HFFc6 (cell line): Measurements from ENCODE around the gene DGKE. TPM values are rescaled to one million over a fixed set of nuclear protein-coding genes. Genes with fewer than 3 reads are reported as not detected.

Experiments
- DNase-seq: peaks from one replicate; pipeline ENCODE4 v3.0.0-alpha.2; 2018
- H3K27ac Mint-ChIP-seq: 2 replicates; pipeline ENCODE4 v1.8.0; 2020; ENCODE audit warnings: mild to moderate bottlenecking, mixed read lengths
- H3K27me3 Mint-ChIP-seq: 2 replicates; pipeline ENCODE4 v1.8.0; 2021; ENCODE audit warnings: mild to moderate bottlenecking, moderate library complexity, mixed read lengths; ENCODE audit not compliant: insufficient read depth
- H3K36me3 Mint-ChIP-seq: 2 replicates; pipeline ENCODE4 v1.8.0; 2021; ENCODE audit warnings: low read depth, mixed read lengths
- H3K4me1 Mint-ChIP-seq: 2 replicates; pipeline ENCODE4 v1.8.0; 2020; ENCODE audit warnings: low read depth, mixed read lengths
- H3K4me3 Mint-ChIP-seq: 2 replicates; pipeline ENCODE4 v1.8.0; 2020; ENCODE audit warnings: mild to moderate bottlenecking, moderate library complexity, mixed read lengths
- H3K9me3 Mint-ChIP-seq: 2 replicates; pipeline ENCODE4 v1.8.0; 2020; ENCODE audit warnings: mild to moderate bottlenecking, mixed read lengths
- total RNA-seq, 6 experiments: library from RNA; stranded (reverse); fragmentation: NEBNext Ultra II Directional; extraction: Animal tissue kit (Norgen Biotek cat#: 25700); gene quantifications; 2 replicates in 1 of 6; 3 replicates in 5 of 6; pipeline ENCODE4 v1.2.3, GENCODE V29; 2021
- TF ChIP-seq, protein P1 (sequence below): fragments of 200-600 bp; sonication (generic); IDR thresholded peaks from 2 replicates; pipeline ENCODE4 v1.5.0; 2021; ENCODE audit warnings: antibody characterized with exemption, mild to moderate bottlenecking

The DGKE gene
- total RNA-seq, 6 experiments from 2014 or later: 5.9 to 9.3 (median 7.6) TPM

DNA sequence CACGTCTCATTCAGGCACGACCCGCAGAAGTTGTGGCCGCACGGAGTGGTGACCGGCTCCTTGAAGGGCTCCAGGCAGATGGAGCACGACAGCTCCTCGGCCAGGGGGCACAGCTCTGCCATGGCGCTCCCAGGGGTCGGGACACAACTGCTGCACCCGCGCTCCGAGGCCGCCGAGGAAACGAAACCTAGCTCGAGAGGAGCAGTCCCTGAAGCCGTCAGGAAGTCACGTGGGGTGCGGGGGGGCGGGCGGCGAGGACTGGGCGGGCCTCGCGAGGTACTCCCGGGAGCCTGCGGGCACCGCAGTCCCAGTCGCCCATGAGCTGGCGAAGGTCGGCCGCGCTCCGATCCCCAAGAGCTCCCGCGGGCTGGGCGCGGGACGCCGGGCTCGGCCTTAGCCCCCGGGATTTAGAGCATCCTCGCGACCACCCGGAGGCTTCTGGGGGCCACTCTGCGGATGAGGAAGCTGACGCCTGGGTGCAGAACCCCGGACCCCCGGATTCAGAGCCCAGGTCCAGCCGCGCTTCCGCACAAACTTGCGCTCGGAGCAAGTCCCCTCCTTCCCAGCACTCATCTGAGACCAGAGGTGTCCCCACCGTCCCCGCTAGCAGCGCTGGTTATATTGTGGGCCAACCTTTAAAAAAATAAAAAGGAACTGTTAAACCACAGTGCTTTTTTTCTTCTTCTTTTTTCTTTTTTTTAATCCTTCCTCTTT is 80.1 kb downstream of the DGKE start, which contains the start of gene TRIM25:
Gene TRIM25, minus strand, starts transcription at position 183 of the 714 bp plus-strand sequence. Its CDS starts 61 bp downstream, at position 122.
- peaks cover 21% of the 10 kb centered on the region for H3K36me3 Mint-ChIP-seq
- peaks cover 3% of the 10 kb centered on the region for H3K27me3 Mint-ChIP-seq
- TF ChIP-seq, protein P1, sequence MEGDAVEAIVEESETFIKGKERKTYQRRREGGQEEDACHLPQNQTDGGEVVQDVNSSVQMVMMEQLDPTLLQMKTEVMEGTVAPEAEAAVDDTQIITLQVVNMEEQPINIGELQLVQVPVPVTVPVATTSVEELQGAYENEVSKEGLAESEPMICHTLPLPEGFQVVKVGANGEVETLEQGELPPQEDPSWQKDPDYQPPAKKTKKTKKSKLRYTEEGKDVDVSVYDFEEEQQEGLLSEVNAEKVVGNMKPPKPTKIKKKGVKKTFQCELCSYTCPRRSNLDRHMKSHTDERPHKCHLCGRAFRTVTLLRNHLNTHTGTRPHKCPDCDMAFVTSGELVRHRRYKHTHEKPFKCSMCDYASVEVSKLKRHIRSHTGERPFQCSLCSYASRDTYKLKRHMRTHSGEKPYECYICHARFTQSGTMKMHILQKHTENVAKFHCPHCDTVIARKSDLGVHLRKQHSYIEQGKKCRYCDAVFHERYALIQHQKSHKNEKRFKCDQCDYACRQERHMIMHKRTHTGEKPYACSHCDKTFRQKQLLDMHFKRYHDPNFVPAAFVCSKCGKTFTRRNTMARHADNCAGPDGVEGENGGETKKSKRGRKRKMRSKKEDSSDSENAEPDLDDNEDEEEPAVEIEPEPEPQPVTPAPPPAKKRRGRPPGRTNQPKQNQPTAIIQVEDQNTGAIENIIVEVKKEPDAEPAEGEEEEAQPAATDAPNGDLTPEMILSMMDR: no peak
- H3K27ac Mint-ChIP-seq: peak within 1 kb of the TSS; percentile 91
- peak; percentile 75 for DNase-seq
- peaks cover 53% of the 10 kb centered on the region for H3K4me1 Mint-ChIP-seq
- peaks cover 8% of the 10 kb centered on the region for H3K9me3 Mint-ChIP-seq
- H3K4me3 Mint-ChIP-seq: peak within 1 kb of the TSS; percentile 95

DNA sequence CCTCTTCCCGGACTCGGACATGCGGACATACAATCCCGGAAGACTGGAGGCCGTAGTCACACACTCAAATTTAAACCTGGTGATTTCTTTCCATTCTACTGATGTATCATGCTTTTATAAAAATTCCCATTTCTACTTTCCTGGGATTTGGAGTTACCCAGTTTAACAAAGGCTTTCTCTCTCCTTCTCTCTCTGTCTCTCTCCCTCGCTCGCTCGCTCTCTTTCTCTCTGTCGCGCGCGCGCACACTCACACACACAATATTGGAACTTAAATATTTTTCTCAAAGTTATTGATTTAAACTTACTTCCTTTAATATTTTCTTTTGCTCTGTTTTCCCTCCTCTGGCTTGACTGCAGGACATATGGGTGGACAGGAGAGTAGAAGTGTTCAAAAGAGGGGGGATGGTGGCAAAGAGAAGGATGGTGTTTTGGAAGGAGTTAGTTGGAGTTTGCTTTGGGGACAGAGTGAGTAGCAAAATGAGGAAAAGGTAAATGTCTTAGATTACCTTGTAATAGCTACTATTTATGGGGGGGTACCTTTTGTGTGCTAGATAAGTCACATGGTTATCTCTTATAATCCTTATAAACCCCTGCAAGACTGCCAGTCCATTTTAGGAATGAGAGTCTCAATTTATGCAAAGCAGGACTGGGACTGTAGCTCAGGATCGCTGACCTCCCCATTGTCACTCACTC is 80.8 kb downstream of the DGKE start:
- Mint-ChIP-seq H3K36me3 (peaks cover 21% of the 10 kb centered on the region), H3K9me3 (peaks cover 8% of the 10 kb centered on the region), H3K4me1 (peaks cover 51% of the 10 kb centered on the region), H3K27me3 (peaks cover 3% of the 10 kb centered on the region), H3K27ac (peak overlapping the region; percentile 91), H3K4me3 (peak overlapping the region; percentile 95)
- no peak for DNase-seq
- TF ChIP-seq, protein P1: no peak

DNA sequence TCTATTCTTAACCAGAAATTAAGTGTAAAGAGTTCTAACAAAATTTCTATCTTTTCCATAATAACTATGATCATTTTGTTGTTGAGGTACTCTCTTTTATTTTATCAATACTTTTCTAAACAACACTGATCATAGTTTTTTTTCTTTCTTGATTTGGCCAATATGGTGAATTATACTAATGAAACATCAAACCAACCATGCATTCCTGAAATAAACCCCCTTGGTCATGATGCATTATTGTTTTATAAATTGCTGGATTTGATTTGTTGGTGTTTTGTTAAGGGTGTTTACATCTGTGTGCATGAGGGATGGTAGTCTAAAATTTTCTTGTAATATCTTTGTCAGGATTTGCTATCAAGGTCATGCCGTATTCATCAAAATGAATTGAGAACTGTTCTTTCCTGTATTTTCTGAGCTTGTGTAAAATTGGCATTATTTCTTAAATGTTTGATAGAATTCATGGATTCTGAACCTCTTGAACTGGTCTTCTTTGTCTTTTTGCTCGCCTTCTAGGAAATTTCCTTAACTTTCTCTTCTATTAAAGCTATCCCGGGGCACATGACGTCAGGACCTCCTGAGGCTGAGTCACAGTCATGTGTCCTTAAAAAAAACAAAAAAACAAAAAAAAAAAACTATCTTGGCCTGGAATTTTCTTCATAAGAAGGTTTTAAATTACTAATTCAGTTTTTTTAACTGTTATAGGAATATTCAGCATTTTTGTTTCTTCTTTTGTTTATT is 83.8 kb downstream of the DGKE start:
- Mint-ChIP-seq H3K9me3 (peaks cover 8% of the 10 kb centered on the region), H3K4me1 (peaks cover 30% of the 10 kb centered on the region), H3K27ac (peak overlapping the region; percentile 63; the same call in 1 of the 2 replicates), H3K36me3 (peaks cover 13% of the 10 kb centered on the region), H3K4me3 (no peak overlapping the region), H3K27me3 (peaks cover 3% of the 10 kb centered on the region; the same call in 1 of the 2 replicates)
- DNase-seq: no peak
- TF ChIP-seq, protein P1: no peak

DNA sequence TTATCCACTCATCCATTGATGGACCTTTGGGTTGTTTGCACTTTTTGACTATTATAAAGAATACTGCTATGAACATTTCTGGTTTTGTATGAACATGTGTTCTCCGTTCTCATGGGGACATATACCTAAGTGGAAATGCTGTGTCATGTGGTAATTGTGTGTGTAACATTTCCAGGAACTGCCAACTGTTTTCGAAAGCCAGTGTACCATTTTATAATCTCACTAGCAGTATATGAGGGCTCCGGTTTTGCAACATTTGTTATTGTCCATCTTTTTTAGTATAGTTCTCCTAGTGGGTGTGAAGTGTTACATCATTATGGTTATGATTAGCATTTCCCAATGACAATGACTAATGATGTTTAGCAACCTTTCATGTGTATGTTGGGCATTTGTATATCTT is 85.0 kb downstream of the DGKE start:
- DNase-seq: no peak
- TF ChIP-seq, protein P1: no peak
- H3K36me3 Mint-ChIP-seq: peaks cover 13% of the 10 kb centered on the region
- H3K9me3 Mint-ChIP-seq: peaks cover 8% of the 10 kb centered on the region
- no peak overlapping the region for H3K4me3 Mint-ChIP-seq
- peaks cover 29% of the 10 kb centered on the region for H3K4me1 Mint-ChIP-seq
- H3K27ac Mint-ChIP-seq: no peak overlapping the region
- H3K27me3 Mint-ChIP-seq: no peaks in the 10 kb centered on the region

Other genes with a start within 250 kb of the DGKE start
- gene NOG, start 240.5 kb upstream of the DGKE start, total RNA-seq: 10 to 100 TPM; 18.3 to 21.2 (median 19.4) TPM
- 1 to 10 TPM; 1.5 to 2.3 (median 1.9) TPM for gene C17orf67, start 231 bp upstream of the DGKE start, total RNA-seq
- gene TRIM25, start 79.9 kb downstream of the DGKE start, total RNA-seq: 10 to 100 TPM; 38.8 to 43.7 (median 41.4) TPM
- gene COIL, start 126.9 kb downstream of the DGKE start, total RNA-seq: 10 to 100 TPM; 13.6 to 16.4 (median 16.2) TPM
- gene SCPEP1, start 144.0 kb downstream of the DGKE start, total RNA-seq: 10 to 100 TPM; 37.4 to 42.5 (median 39.7) TPM